OCI-LY7 (cell line): Measurements from ENCODE around the gene IFI44L. TPM values are rescaled to one million over a fixed set of nuclear protein-coding genes. Genes with fewer than 3 reads are reported as not detected.

ENCODE experiments used
- BruUV-seq: library from RNA; stranded (reverse); fragments of 400-500 nt; replicated peaks from 2 replicates; lab custom pipeline; 2021; lab: Mats Ljungman, UMichigan
- CTCF ChIA-PET: fragments of 300-600 bp; sonication (Branson Sonifier 250); formaldehyde crosslinking; loops from one replicate; lab custom pipeline; 2022; ENCODE audit warnings: antibody characterized with exemption; ENCODE audit not compliant: unreplicated experiment; lab: Charles Lee
- POLR2A ChIA-PET: fragments of 300-600 bp; sonication (Branson Sonifier 250); formaldehyde crosslinking; loops from one replicate; lab custom pipeline; 2022; ENCODE audit warnings: antibody characterized with exemption; lab: Charles Lee
- DNase-seq: peaks from one replicate; pipeline ENCODE4 v3.0.0-alpha.2; 2015; ENCODE audit warnings: low spot score
- H2AFZ ChIP-seq: fragments of 200-600 bp; sonication (generic), shearing (Covaris generic); 2 replicates; pipeline ENCODE4 v1.6.1; 2014; ENCODE audit warnings: mild to moderate bottlenecking, antibody characterized with exemption, low read length, moderate library complexity
- H3K27ac ChIP-seq: fragments of 200-600 bp; sonication (generic); 2 replicates; pipeline ENCODE4 v1.5.1; 2014; ENCODE audit warnings: mixed run types, low read depth, mild to moderate bottlenecking, moderate library complexity, low read length, inconsistent platforms; ENCODE audit not compliant: poor library complexity, severe bottlenecking
- H3K36me3 ChIP-seq: fragments of 200-600 bp; sonication (generic); 2 replicates; pipeline ENCODE4 v1.6.1; 2014; ENCODE audit warnings: mild to moderate bottlenecking, antibody characterized with exemption, low read length, moderate library complexity, mixed read lengths; ENCODE audit not compliant: insufficient read depth
- H3K4me1 ChIP-seq: fragments of 200-600 bp; sonication (generic); 2 replicates; pipeline ENCODE4 v1.5.1; 2014; ENCODE audit warnings: mild to moderate bottlenecking, low read length; ENCODE audit not compliant: insufficient read depth, poor library complexity, severe bottlenecking
- H3K4me2 ChIP-seq: fragments of 200-600 bp; sonication (generic); 2 replicates; pipeline ENCODE4 v1.6.1; 2014; ENCODE audit warnings: mild to moderate bottlenecking, low read length
- H3K4me3 ChIP-seq: fragments of 200-600 bp; sonication (generic); 2 replicates; pipeline ENCODE4 v1.5.1; 2014; ENCODE audit warnings: mild to moderate bottlenecking, low read depth, low read length; ENCODE audit not compliant: poor library complexity, severe bottlenecking
- H3K79me2 ChIP-seq: fragments of 200-600 bp; sonication (generic); 2 replicates; pipeline ENCODE4 v1.6.1; 2016; ENCODE audit warnings: low read depth, mild to moderate bottlenecking, low read length, moderate library complexity, mixed read lengths; ENCODE audit not compliant: insufficient read depth
- H3K9me2 ChIP-seq: fragments of 200-600 bp; sonication (generic); 2 replicates; pipeline ENCODE4 v1.6.1; 2016; ENCODE audit warnings: mild to moderate bottlenecking, low read length, mixed read lengths; ENCODE audit not compliant: insufficient read depth
- H3K9me3 ChIP-seq: fragments of 200-600 bp; sonication (generic); 2 replicates; pipeline ENCODE4 v1.6.1; 2014; ENCODE audit warnings: mild to moderate bottlenecking, mixed run types, low read length, mixed read lengths
- H4K20me1 ChIP-seq: fragments of 200-600 bp; sonication (generic); 2 replicates; pipeline ENCODE4 v1.6.1; 2014; ENCODE audit warnings: mild to moderate bottlenecking, antibody characterized with exemption, low read length, moderate library complexity, mixed read lengths; ENCODE audit not compliant: insufficient read depth
- EZH2phosphoT487 ChIP-seq: fragments of 200-600 bp; sonication (generic); IDR thresholded peaks from 2 replicates; pipeline ENCODE4 v1.6.1; 2018; ENCODE audit warnings: low read depth, borderline replicate concordance, mild to moderate bottlenecking, mixed run types, antibody characterized with exemption, low read length, moderate library complexity, mixed read lengths
- intact Hi-C: fragments of 100-400 bp; cut with micrococcal nuclease; formaldehyde crosslinking; loops from one replicate; pipeline ENCODE4 v1.10.0; 2022; ENCODE audit not compliant: unreplicated experiment
- total RNA-seq, 2 experiments: library from RNA; depleted of rRNA in 1 of 2; stranded (reverse); fragments of >200 nt in 1 of 2; shearing (Covaris generic) in 1 of 2; gene quantifications; 2 replicates each; pipeline ENCODE4 v1.2.3, GENCODE V29; 2014 to 2022
- TF ChIP-seq, protein P1 (sequence below): fragments of 200-600 bp; sonication (generic); conservative IDR thresholded peaks from 2 replicates; pipeline ENCODE4 v1.5.1; 2014; ENCODE audit warnings: mild to moderate bottlenecking, antibody characterized with exemption, low read length, moderate library complexity, mixed read lengths

The IFI44L gene
- total RNA-seq, 2 experiments from 2014 or later = not detected

GRCh38 chr1:78668427-78668826 is 48.2 kb downstream of the IFI44L start:
- H4K20me1 ChIP-seq = no peaks in the 10 kb centered on the region
- no TSS peak for BruUV-seq
- no peaks in the 10 kb centered on the region for H3K4me1 ChIP-seq
- intact Hi-C loops = no loop called here
- H2AFZ ChIP-seq = no peak overlapping the region
- no peaks in the 10 kb centered on the region for H3K36me3 ChIP-seq
- POLR2A ChIA-PET = no interaction called here
- TF ChIP-seq, protein P1, sequence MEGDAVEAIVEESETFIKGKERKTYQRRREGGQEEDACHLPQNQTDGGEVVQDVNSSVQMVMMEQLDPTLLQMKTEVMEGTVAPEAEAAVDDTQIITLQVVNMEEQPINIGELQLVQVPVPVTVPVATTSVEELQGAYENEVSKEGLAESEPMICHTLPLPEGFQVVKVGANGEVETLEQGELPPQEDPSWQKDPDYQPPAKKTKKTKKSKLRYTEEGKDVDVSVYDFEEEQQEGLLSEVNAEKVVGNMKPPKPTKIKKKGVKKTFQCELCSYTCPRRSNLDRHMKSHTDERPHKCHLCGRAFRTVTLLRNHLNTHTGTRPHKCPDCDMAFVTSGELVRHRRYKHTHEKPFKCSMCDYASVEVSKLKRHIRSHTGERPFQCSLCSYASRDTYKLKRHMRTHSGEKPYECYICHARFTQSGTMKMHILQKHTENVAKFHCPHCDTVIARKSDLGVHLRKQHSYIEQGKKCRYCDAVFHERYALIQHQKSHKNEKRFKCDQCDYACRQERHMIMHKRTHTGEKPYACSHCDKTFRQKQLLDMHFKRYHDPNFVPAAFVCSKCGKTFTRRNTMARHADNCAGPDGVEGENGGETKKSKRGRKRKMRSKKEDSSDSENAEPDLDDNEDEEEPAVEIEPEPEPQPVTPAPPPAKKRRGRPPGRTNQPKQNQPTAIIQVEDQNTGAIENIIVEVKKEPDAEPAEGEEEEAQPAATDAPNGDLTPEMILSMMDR = no peak
- no peak for TF ChIP-seq EZH2phosphoT487
- H3K9me3 ChIP-seq = no peaks in the 10 kb centered on the region
- no peak overlapping the region for H3K4me3 ChIP-seq
- no peaks in the 10 kb centered on the region for H3K79me2 ChIP-seq
- CTCF ChIA-PET = no interaction called here
- H3K27ac ChIP-seq = no peak overlapping the region
- DNase-seq = no peak
- no peak overlapping the region for H3K4me2 ChIP-seq
- no peaks in the 10 kb centered on the region for H3K9me2 ChIP-seq

- Histone ChIP-seq H3K36me3 (no peaks in the 10 kb centered on the region), H3K9me3 (no peaks in the 10 kb centered on the region), H3K4me1 (no peaks in the 10 kb centered on the region), H3K9me2 (no peaks in the 10 kb centered on the region), H3K27ac (no peak overlapping the region), H3K4me2 (no peak overlapping the region), H4K20me1 (no peaks in the 10 kb centered on the region), H2AFZ (no peak overlapping the region), H3K79me2 (no peaks in the 10 kb centered on the region), H3K4me3 (no peak overlapping the region)
- no peak for DNase-seq
- intact Hi-C loops = loop anchor here (5.0 kb wide), 1 partner anchor 540 kb away; no protein-coding TSS in a partner anchor
- CTCF ChIA-PET = no interaction called here
- no TSS peak for BruUV-seq
- POLR2A ChIA-PET = no interaction called here
- TF ChIP-seq EZH2phosphoT487 = no peak
- TF ChIP-seq, protein P1 = no peak
Observed at GRCh38 chr1:78672428-78672827, 52.2 kb downstream of the IFI44L start.

DNA sequence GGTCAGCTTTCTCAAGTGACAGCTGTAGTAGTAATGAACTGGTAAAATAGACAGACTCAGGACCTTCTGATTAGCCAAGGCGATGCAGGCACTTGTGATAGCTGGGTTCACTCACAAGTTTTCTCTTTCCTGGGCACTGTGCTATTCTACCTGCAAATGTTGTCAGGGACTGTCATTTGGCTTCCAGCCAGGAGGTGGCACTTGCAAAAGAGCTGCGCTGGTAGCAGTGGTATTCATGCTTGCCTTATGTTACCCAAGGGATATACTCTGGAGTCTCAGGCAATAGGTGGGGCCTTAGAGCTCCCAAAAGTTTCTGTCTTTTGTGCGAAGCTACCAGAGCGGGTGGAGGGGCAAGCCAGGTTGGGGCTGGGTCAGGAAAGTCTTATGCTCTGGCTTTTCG is 52.9 kb downstream of the IFI44L start:
- H4K20me1 ChIP-seq = no peaks in the 10 kb centered on the region
- DNase-seq = no peak
- H3K79me2 ChIP-seq = no peaks in the 10 kb centered on the region
- CTCF ChIA-PET = no interaction called here
- H3K9me2 ChIP-seq = no peaks in the 10 kb centered on the region
- POLR2A ChIA-PET = no interaction called here
- intact Hi-C loops = loop anchor here (5.0 kb wide), 1 partner anchor 541 kb away; no protein-coding TSS in a partner anchor
- H3K9me3 ChIP-seq = no peaks in the 10 kb centered on the region
- no peak overlapping the region for H3K27ac ChIP-seq
- BruUV-seq = no TSS peak
- no peak overlapping the region for H3K4me3 ChIP-seq
- TF ChIP-seq, protein P1 = 0 out of 2 replicates have a peak, but pooled peaks have one; percentile 35
- no peak for TF ChIP-seq EZH2phosphoT487
- no peaks in the 10 kb centered on the region for H3K36me3 ChIP-seq
- H3K4me1 ChIP-seq = no peaks in the 10 kb centered on the region
- no peak overlapping the region for H3K4me2 ChIP-seq
- H2AFZ ChIP-seq = no peak overlapping the region
